ENCODE measurements around the gene NKIRAS2. TPM values are rescaled to one million over a fixed set of nuclear protein-coding genes. Genes with fewer than 3 reads are reported as not detected.

The NKIRAS2 gene
- total and polyA plus RNA-seq, 2 of the 13 experiments (the other 11 are each of a cell fraction or from before 2014, with no cell fraction given), result 27.9 to 42.0 TPM

GRCh38 chr17:42019509-42020404 lies at the start of gene NKIRAS2 (continued):
- TF ChIP-seq SAFB2 (CRISPR knock-in tag; IDR thresholded peaks at IDR 0.05; ENCODE audit: borderline replicate concordance, low read depth) (peak; percentile 97), ZBED4 (CRISPR knock-in tag; IDR thresholded peaks at IDR 0.05; ENCODE audit: borderline replicate concordance) (peak; percentile 71; the same call in 1 of the 2 replicates), KLF11 (CRISPR knock-in tag; IDR thresholded peaks at IDR 0.05) (no peak), TAF1 (CRISPR knock-in tag; IDR thresholded peaks at IDR 0.05) (peak; percentile 90), ZKSCAN8 (CRISPR knock-in tag; IDR thresholded peaks at IDR 0.05; ENCODE audit: borderline replicate concordance) (peak; percentile 82; the same call in 1 of the 2 replicates), CBX1 (IDR thresholded peaks at IDR 0.05; ENCODE audit: low read depth) (peak; percentile 84), KAT2B (IDR thresholded peaks at IDR 0.05; ENCODE audit: borderline replicate concordance, low read depth, low read length) (no peak), GATAD2A (CRISPR knock-in tag; IDR thresholded peaks at IDR 0.05) (peak; percentile 80), HIC2 (CRISPR knock-in tag; IDR thresholded peaks at IDR 0.05; ENCODE audit: low read depth) (no peak), ZNF207 (IDR thresholded peaks at IDR 0.05; ENCODE audit: borderline replicate concordance) (no peak), ZFP90 (CRISPR knock-in tag; IDR thresholded peaks at IDR 0.05; ENCODE audit: borderline replicate concordance) (peak; percentile 77; the same call in 1 of the 2 replicates), ZNF782 (CRISPR knock-in tag; IDR thresholded peaks at IDR 0.05; ENCODE audit: borderline replicate concordance) (0 out of 2 replicates have a peak, but pooled peaks have one; percentile 67), KDM3A (CRISPR knock-in tag; IDR thresholded peaks at IDR 0.05; ENCODE audit: low read depth) (peak; percentile 83), BHLHE40 (IDR thresholded peaks at IDR 0.05; ENCODE audit: low read length) (no peak), MED1 (CRISPR knock-in tag; IDR thresholded peaks at IDR 0.05) (peak; percentile 80), WIZ (CRISPR knock-in tag; IDR thresholded peaks at IDR 0.05) (peak; percentile 59), ASH2L (IDR thresholded peaks at IDR 0.05; ENCODE audit: insufficient read length, low read depth, low read length) (peak; percentile 82), HNRNPLL (IDR thresholded peaks at IDR 0.05; ENCODE audit: low read depth, low read length, poor library complexity, severe bottlenecking) (peak; percentile 92), ZNF629 (CRISPR knock-in tag; conservative IDR thresholded peaks at IDR 0.05) (peak; percentile 16; the same call in 1 of the 2 replicates), SP140L (CRISPR knock-in tag; IDR thresholded peaks at IDR 0.05; ENCODE audit: borderline replicate concordance) (no peak)
- TF ChIP-seq, protein P1, sequence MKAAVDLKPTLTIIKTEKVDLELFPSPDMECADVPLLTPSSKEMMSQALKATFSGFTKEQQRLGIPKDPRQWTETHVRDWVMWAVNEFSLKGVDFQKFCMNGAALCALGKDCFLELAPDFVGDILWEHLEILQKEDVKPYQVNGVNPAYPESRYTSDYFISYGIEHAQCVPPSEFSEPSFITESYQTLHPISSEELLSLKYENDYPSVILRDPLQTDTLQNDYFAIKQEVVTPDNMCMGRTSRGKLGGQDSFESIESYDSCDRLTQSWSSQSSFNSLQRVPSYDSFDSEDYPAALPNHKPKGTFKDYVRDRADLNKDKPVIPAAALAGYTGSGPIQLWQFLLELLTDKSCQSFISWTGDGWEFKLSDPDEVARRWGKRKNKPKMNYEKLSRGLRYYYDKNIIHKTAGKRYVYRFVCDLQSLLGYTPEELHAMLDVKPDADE (CRISPR knock-in tag; IDR thresholded peaks at IDR 0.05), result no peak
- TF ChIP-seq, protein P2, sequence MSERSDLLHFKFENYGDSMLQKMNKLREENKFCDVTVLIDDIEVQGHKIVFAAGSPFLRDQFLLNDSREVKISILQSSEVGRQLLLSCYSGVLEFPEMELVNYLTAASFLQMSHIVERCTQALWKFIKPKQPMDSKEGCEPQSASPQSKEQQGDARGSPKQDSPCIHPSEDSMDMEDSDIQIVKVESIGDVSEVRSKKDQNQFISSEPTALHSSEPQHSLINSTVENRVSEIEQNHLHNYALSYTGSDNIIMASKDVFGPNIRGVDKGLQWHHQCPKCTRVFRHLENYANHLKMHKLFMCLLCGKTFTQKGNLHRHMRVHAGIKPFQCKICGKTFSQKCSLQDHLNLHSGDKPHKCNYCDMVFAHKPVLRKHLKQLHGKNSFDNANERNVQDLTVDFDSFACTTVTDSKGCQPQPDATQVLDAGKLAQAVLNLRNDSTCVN (CRISPR knock-in tag; IDR thresholded peaks at IDR 0.05; ENCODE audit: borderline replicate concordance), result no peak; the same call in 1 of the 2 replicates

Data from HepG2 (cell line).